Stimulated activated CD8-positive, alpha-beta memory T cell treated with anti-CD3 and anti-CD28 coated beads, Interleukin-12 subunit alpha, Interleukin-12 subunit beta, amount 100 ng/mL, for 24 hours (primary cell): ENCODE data around the gene SEMA3F.

Source experiments
- DNase-seq: peaks from one replicate; pipeline ENCODE4 v3.0.0-alpha.2; 2020; ENCODE audit errors: extremely low read depth

Gene SEMA3F

DNA sequence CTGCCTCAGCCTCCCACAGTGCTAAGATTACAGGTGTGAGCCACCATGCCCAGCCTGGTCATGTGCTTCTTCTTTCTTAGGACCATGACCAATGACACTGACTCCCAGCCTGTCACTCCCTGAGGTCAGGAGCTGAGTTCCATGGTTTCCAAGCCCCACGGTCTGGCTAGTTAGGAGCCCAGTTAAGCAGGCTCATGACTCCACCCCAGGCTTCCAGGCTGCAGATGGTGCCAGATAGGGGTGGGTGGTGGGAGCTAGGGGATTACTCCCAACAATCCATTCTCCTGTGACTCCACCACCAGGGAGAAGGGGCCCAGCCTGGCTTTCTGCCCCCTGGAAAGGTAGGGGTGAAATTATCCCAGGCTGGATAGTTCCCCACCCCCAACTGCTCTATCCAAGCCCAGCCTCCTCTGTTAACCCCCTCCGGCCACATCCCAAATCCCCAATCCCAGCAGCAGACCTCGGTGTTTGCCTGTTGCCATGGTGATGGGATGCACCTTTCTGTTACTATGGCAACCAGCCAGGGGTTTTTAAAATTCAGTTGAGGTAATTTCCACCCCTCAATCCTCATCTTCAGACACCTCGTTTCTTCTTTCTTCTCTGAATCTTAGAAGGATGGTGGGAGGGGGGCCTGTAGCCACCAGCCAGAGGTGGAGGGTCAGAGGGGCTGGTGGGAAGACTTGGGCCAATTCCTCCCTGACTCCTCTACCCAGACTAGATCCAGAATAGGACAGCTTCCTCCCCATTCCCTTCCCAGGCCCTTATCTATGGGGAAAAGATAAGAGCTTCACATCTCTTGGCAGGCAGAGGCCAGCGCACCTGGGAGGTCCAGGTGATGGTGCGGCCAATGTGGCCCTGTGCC, 22.5 kb upstream of the SEMA3F start:
- DNase-seq: no peak

DNA sequence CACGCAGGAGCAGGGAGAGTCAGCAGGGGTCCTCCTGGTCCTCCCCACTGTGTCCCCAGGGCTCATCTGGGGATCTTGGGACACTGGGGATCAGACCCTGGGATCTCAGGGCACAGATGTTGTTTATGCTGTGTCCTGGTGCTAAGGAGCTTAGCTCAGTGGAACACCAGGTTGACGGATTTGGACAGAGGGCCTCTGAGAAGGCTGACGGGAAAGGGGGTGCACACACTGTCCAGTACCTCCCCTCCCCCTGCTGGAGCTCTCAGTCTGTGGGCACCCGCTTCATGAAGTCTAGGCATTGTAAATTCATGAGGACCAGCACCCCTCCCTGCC, 21.9 kb upstream of the SEMA3F start:
- no peak for DNase-seq

DNA sequence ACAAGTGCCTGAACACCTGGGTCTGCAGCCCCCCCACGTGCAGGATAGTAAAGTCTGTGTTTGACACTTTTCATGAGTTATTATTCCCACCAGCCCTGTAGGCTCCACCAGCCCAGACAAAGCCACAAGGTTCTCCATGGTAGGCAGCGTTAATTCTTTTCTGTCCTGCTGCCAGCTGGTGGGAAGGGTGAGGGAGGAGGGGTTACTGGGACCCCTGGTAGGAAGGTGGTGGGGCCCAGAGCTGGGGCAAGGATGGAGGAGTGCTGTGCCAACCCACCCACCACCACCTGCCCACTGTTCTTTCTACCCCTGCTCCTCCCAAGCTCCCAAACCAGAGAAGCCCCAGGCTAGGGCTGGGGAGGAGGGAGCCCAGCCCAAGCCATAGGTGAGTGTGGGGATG, 20.8 kb upstream of the SEMA3F start:
- no peak for DNase-seq

- no peak for DNase-seq
Measured at GRCh38 chr3:50135964-50136363, 19.2 kb upstream of the SEMA3F start.

GRCh38 chr3:50136714-50137405, 18.3 kb upstream of the SEMA3F start:
- no peak for DNase-seq

- DNase-seq: no peak
Measured at GRCh38 chr3:50137531-50137930, 17.6 kb upstream of the SEMA3F start.

GRCh38 chr3:50138266-50139200, 16.6 kb upstream of the SEMA3F start:
- DNase-seq: no peak

- no peak for DNase-seq
Measured at GRCh38 chr3:50139308-50139707, 15.8 kb upstream of the SEMA3F start.

DNA sequence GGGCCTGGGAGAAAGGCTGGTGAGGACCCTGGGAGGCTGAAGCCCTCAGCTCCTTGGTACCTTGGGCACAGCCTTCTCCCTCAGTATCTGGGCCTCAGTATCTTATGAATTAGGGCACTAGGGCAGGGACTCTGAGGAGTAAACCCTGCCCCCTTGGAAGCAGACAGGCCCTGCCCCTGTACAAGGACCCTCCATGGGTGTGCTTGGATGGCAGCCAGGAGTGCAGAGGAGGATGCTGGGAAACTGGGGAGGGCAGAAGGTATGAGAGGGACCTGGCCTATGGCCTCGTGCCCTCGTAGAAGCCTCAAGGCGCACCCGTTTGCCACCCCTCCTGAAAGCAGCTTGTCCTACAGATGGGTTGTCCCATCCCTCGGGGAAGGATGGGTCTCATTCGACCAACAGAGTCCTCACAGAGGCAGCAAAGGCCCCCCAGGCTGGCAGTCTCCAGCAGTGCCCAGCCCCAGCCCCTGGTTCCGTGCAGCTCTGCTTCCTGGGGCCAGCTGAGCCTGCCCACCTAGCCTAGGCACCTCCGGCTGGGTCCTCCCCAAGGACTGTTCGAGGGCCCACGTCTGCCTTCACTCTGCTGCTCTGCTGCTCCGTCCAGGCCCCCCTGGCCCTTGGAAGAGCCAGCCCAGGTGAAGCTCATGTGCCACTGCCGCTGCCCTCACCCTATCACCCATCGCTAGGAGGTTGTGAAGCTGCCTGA, 15.3 kb upstream of the SEMA3F start:
- no peak for DNase-seq

- DNase-seq: no peak
Measured at GRCh38 chr3:50140990-50141389, 14.1 kb upstream of the SEMA3F start.

- no peak for DNase-seq
Measured at GRCh38 chr3:50146316-50146901, 8.7 kb upstream of the SEMA3F start.

DNA sequence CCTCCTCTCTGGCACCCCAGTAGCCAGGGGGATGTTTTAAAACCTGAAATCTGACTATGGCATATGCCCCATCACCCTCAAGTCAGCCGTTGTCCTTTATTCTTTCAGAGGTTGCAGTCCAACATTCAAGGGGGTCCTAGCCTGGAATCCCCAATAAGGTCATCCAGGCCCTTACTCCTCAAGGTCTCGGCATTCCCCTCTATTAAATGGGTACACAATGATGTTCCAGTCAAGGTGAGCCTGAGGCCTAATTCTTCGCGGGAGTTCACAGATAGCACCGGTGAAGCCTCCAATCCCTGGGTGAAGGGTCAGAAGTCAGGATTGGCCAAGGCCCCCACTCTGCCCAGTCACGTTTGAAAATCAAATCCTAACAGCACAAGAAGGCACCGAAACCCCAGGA, 8.1 kb upstream of the SEMA3F start:
- no peak for DNase-seq

DNA sequence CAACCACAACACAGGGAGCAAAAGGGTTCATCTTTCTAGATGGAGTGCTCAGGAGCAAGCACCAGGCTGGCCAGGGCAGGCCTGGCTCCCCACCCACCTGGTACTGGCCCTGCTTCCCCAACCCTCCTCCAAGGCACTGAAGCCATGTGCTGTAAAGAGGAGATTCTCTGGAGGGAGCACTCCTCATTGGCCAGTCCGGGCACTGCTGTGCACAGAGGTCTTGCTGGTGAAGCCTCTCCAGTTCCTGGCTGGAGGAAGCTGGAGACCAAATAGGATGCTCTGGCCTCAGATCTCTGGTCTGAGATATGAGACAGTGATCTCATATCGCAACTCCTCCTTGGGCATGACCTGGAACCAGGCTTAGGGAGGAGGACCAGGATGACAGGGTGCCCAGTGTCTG, 7.7 kb upstream of the SEMA3F start:
- no peak for DNase-seq

DNA sequence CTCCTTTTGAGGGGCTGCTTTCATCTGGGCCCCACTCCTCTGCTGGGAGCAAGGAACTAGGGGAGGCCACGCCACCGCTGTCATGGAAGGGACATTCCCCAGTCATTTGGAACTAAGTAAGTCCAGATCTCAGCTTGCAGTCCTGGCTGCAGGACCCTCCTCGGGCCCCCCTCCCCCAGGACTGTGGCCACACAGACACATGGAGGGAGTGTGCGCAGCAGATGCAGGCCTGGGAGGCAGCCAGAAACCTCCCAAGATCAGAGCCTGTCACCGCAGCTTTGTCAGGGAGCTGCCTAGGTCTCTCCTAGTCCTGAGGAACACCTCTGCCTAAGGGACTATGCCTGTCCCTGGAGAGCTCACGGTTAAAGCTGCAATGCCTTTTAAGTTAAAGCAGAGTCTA, 7.3 kb upstream of the SEMA3F start:
- no peak for DNase-seq

GRCh38 chr3:50150404-50150750, 4.7 kb upstream of the SEMA3F start:
- no peak for DNase-seq

GRCh38 chr3:50150863-50151686, 4.0 kb upstream of the SEMA3F start:
- no peak for DNase-seq

DNA sequence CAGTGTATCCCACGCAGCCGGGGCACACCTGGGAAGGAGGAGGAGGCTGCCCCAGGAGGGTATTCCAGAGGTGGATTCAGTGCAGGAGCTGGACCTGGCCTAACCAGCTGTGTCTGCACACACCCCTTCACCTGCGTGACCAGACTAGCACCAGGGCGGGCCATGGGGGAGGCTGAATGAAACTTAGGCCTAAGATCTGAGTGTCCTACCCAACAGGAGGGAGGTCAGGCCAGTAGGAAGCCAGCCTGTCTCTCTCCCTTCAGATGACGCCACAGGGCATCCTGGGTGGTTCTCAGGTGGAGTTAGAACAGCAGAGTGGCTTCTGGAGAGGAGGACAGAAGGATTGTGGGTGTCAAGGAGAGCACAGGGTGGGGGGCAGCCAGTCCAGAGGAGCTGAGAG, 3.4 kb upstream of the SEMA3F start:
- DNase-seq: no peak

- no peak for DNase-seq
Measured at GRCh38 chr3:50153782-50154475, 1.2 kb upstream of the SEMA3F start.

DNA sequence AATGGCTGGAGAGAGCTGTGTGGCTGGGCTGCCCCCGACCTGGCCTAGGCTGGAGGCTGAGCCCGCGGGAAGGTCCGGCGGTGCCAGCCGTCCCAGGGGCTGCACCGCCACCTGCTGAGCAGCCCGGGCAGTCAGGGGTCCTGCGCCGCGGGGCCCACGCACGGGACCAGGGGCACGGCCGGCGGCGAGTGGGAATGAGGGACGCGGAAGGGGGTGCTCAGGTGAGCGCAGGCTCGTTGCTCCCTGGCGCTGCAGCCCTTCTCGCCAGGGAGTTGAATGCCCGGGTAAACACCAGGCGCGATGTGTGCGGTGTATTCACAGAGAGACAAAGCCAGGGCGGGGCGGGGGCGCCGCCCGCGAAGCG, 666 bp upstream of the SEMA3F start:
- DNase-seq: no peak

DNA sequence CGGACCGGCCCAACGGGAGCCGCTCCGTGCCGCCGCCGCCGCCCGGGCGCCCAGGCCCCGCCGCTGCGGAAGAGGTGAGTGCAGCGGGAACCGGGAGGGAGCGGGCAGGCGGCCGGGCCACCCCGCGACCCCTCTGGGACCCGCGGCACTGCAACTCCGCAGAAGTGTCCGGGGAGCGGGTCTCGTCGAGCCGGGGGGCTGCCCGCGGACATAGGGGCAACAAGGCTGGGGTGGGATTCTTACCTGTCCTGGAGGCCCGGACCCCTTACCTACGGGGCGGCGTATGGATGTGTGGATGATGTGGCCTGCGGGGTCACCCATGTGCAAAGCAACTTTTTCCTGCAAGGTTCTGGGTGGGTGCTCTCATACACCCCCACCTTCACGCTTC, 361 bp downstream of the SEMA3F start:
- DNase-seq: no peak
